Ovary (tissue), 9 donors: ENCODE results near the gene POLD3. TPM values are rescaled to one million over a fixed set of nuclear protein-coding genes. Genes with fewer than 3 reads are reported as not detected.

Experiments used
- DNase-seq, 5 donors: peaks; one replicate each; pipeline ENCODE4 v3.0.0-alpha.2; 2019 to 2020
- H3K27ac ChIP-seq, 2 donors: fragments of 200-600 bp; one replicate each; pipeline versions ENCODE4 v1.5.1 to v1.8.0; 2019 to 2022
- H3K27me3 ChIP-seq: fragments of 200-600 bp; one replicate; pipeline ENCODE4 v1.8.0; 2022
- H3K36me3 ChIP-seq: fragments of 200-600 bp; sonication (generic); one replicate; pipeline ENCODE4 v1.5.1; 2019
- H3K4me1 ChIP-seq: one replicate; pipeline ENCODE4 v1.8.1; 2013; ENCODE audit warnings: mild to moderate bottlenecking, moderate library complexity; ENCODE audit not compliant: insufficient read depth
- H3K4me3 ChIP-seq: fragments of 200-600 bp; sonication (generic); one replicate; pipeline ENCODE4 v1.5.1; 2017
- H3K9me3 ChIP-seq, 2 donors: fragments of 200-600 bp in 1 of 2; sonication (generic) in 1 of 2; one replicate each; pipeline versions ENCODE4 v1.5.1 to v1.8.1; 2013 to 2019; ENCODE audit warnings: mild to moderate bottlenecking in 1 of 2, moderate library complexity in 1 of 2
- CTCF ChIP-seq, 3 donors: fragments of 450-650 bp in 2 of 3; fragments of 200-600 bp in 1 of 3; IDR thresholded peaks; one replicate each; pipeline versions ENCODE4 v1.5.1 to v1.8.0; 2016 to 2022; ENCODE audit warnings: antibody characterized with exemption in 3 of 3, mild to moderate bottlenecking in 1 of 3
- EP300 ChIP-seq: sonication (generic); formaldehyde crosslinking; IDR thresholded peaks from one replicate; pipeline ENCODE4 v1.6.1; 2017; ENCODE audit warnings: antibody characterized with exemption
- POLR2A ChIP-seq: fragments of 450-650 bp; IDR thresholded peaks from one replicate; pipeline ENCODE4 v1.6.1; 2017; ENCODE audit warnings: antibody characterized with exemption, mild to moderate bottlenecking, moderate library complexity
- WGBS, 3 donors: extraction: QIAGEN DNeasy Blood & Tissue Kit in 1 of 3; methylation state at CpG; one replicate each; pipeline versions ENCODE4 v1.1.5 to v1.1.7; 2013 to 2017; 5-methylcytosine and 5-hydroxymethylcytosine counted together
- intact Hi-C, 4 donors: fragments of 100-400 bp; cut with DNase I; formaldehyde crosslinking; loops; one replicate each; pipeline versions ENCODE4 v1.11.0 to v1.15.1; 2022 to 2023
- polyA plus RNA-seq, 2 donors: library from polyadenylated mRNA; stranded (reverse); fragments of 200-250 nt in 1 of 2; fragments of 350-450 nt in 1 of 2; fragmentation: Illumina TruSeq in 1 of 2; extraction: RNeasy Lipid Tissue Mini Kit (QIAGEN cat#74804) in 1 of 2; gene quantifications; one replicate each; pipeline ENCODE4 v1.2.3, GENCODE V29; 2013 to 2014
- total RNA-seq, 7 donors: library from RNA; depleted of rRNA in 2 of 7; stranded (reverse); fragments of >200 nt in 2 of 7; fragmentation: NEBNext Ultra II Directional in 3 of 7; extraction: Animal tissue kit (Norgen Biotek cat#: 25700) in 3 of 7; gene quantifications; one replicate each; pipeline versions ENCODE4 v1.1.0 to v1.2.4, GENCODE V29; 2016 to 2023
- donor health status: DM: no; HTN: no; CAD: no; lungs with moderate emphysema.
- donor health status: DM: no; HTN: no; CAD: no.
- donor health status: Bipolar disorder and iron deficiency.
- donor health status: DM: yes; HTN: yes; CAD: no.
- donor health status: DM: no; HTN: no; CAD: no.
- donor health status: DM: yes; HTN: yes; CAD: no.

The POLD3 gene
- total and polyA plus RNA-seq, 9 donors = 8.2 to 19.0 (median 17.0) TPM

DNA sequence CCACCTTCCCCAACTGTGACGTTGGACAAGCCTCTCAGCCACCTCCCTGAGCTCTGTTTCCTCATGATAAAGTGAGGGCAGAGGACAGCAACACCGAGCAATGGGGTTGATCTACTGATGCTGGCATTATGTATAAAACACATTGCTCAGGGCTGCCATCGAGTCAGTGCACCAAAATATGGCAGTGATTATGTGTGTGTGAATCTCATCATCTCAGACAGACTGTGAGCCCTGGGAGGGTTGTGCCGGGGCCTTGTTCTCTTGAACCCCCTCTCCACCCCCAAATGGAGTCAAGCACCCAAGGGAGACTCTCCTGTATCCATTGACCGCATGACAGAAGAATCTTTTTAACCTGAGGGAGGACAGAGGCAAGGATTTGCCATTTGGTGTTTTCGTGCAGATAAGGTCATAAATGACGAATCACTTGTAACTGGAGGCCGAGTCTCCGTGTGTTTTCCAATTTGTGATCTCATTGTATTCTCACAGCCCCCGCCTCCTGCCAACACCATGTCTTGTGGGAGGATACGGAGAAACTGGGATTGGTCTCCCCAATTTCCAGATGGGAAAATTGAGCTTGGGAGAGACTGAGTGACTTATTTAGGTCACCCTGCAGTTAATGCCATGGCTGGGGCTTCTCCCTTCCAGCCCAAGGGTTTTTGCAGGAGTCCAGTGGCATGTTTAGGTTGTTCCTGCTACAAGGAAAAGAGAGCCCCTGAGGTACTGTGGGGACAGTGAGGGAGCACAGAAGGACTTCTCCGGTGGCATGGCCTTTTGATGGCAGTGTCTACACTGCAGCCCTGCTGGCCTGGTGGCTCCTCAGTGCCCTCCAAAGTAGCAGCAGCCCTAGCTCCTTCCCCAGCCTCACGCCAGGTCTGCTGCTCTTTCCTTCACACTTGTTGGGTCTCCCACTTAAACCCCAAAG is 86.5 kb downstream of the POLD3 start:
- Histone ChIP-seq H3K4me3 (no peak overlapping the region), H3K27me3 (no peaks in the 10 kb centered on the region), H3K4me1 (peaks cover 3% of the 10 kb centered on the region), H3K27ac (no peak overlapping the region), H3K36me3 (no peaks in the 10 kb centered on the region), H3K9me3 (no peaks in the 10 kb centered on the region)
- TF ChIP-seq CTCF (IDR thresholded peaks at IDR 0.05) (no peak), POLR2A (no peak), EP300 (no peak)
- intact Hi-C loops = no loop called here
- peak in 2 of 5 donors; percentile 9 to 21 for DNase-seq
- WGBS, 3 donors = 63 to 81% (median 78%) methylated on average over 13 of the region's 13 CpGs

DNA sequence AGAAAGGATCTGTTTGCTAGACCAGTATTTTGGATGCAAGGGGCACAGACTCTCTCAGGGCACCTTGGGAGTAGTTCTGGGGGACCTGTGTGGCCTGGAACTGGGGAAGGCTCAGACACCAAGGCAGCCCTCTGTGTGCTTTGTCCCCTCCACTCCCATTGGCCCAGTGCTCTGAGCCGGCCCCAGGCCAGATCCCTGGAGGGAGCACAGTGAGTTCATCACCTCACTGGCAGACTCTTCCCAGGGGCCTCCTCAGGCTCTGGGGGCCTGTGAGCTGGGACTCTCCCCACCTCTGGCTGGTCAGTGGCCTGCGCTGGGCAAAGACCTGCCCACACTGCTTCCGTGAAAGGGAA is 87.1 kb downstream of the POLD3 start:
- TF ChIP-seq CTCF (IDR thresholded peaks at IDR 0.05) (no peak), EP300 (no peak), POLR2A (no peak)
- intact Hi-C loops = no loop called here
- 80 to 96% (median 88%) methylated on average over 3 of the region's 3 CpGs for WGBS, 3 donors
- H3K36me3 ChIP-seq = no peaks in the 10 kb centered on the region
- H3K27ac ChIP-seq = no peak overlapping the region
- H3K27me3 ChIP-seq = no peaks in the 10 kb centered on the region
- peak in 2 of 5 donors; percentile 15 to 16 for DNase-seq
- H3K4me3 ChIP-seq = no peak overlapping the region
- H3K4me1 ChIP-seq = peaks cover 4% of the 10 kb centered on the region
- H3K9me3 ChIP-seq = no peaks in the 10 kb centered on the region

DNA sequence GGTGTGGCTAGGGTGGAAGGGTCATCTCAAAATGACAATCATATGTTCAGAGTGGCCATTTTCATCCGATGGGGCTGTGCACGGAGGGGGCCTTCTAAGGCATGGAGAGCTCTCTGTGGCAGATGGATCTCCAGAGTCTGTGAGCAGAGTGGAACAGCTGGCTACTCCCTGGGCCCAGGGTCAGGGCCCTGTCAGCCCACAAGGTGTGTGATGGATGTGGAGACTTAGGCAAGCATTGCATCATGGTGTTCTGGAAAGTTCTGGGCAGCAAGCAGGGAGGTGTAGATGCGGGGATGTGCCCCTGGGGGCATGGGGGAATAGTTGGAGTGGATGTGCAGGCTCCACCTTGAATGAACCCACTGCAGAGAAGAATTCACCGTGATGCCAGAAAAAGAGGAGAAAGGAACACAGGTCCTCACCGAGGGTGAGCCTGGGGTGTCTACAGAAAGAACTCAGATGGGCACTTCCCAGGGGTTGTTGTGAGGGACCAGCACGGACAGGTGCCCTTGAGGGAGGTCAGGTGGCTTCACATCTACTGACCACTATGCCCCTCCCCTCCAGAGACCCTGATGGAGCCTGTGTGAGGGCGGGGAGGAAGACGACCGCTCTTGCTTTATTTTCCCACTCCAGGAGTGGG is 87.8 kb downstream of the POLD3 start:
- no peak overlapping the region for H3K27ac ChIP-seq
- H3K27me3 ChIP-seq = no peaks in the 10 kb centered on the region
- no peak overlapping the region for H3K4me3 ChIP-seq
- TF ChIP-seq POLR2A (no peak), CTCF (IDR thresholded peaks at IDR 0.05) (no peak), EP300 (no peak)
- 88 to 97% (median 91%) methylated on average over 9 of the region's 9 CpGs for WGBS, 3 donors
- peak in 3 of 5 donors; percentile 8 to 17 (median 14) for DNase-seq
- H3K4me1 ChIP-seq = peaks cover 4% of the 10 kb centered on the region
- no peaks in the 10 kb centered on the region for H3K36me3 ChIP-seq
- no peaks in the 10 kb centered on the region for H3K9me3 ChIP-seq
- intact Hi-C loops = no loop called here

DNA sequence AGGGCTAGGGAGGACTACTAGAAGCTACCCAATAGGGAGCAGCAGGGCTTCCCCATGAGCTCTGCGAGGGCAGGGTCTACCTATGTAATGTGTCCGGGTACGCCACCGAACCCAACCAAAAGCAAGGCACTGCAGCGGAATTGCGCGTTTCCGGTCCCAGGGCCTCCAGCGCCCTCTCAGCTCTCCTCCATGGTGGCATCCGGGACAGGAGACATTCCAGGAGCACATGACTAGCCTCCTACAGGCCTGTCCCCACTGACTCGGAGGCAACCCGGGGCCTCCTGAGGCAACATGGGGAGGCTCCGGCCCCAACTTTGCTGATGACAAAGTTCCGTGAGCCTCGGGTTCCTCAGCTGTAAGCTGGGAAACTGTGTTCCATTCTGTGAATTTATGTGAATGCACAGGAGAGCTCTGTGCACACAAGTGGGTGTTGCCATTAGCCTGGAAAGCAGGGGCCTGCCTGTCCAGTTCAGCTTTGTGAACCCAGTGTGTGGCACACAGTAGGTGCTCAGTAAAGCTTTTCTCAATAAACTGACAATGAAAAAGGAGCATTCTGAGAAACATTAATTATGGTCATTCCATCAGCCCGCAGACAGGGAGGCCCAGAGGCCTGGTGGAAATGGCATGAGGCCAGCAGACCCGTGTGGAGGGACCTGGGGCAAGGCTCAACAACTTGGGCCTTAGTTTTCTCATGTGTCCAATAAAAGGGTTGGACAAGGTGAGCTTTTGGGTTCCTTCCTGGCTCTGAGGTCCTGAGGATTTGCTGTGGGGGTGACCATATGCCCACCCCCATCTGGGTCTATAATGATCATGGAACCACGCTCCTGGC is 88.5 kb downstream of the POLD3 start:
- peak in 4 of 5 donors; percentile 25 to 54 (median 39) for DNase-seq
- H3K27me3 ChIP-seq = no peaks in the 10 kb centered on the region
- intact Hi-C loops = no loop called here
- H3K36me3 ChIP-seq = no peaks in the 10 kb centered on the region
- H3K9me3 ChIP-seq = no peaks in the 10 kb centered on the region
- TF ChIP-seq POLR2A = no peak
- TF ChIP-seq CTCF (IDR thresholded peaks at IDR 0.05) = no peak
- TF ChIP-seq EP300 = no peak
- H3K4me1 ChIP-seq = peaks cover 4% of the 10 kb centered on the region
- 89 to 90% (median 90%) methylated on average over 18 of the region's 18 CpGs for WGBS, 3 donors
- H3K4me3 ChIP-seq = no peak overlapping the region
- no peak overlapping the region for H3K27ac ChIP-seq
